ENCODE measurements around the gene RLIM. TPM values are rescaled to one million over a fixed set of nuclear protein-coding genes. Genes with fewer than 3 reads are reported as not detected.

RLIM gene
- total and polyA plus RNA-seq, 2 of the 13 experiments (the other 11 are each of a cell fraction or from before 2014, with no cell fraction given), result 7.7 to 24.5 TPM

GRCh38 chrX:74535408-74536151, 78.8 kb downstream of the RLIM start (continued):
- TF ChIP-seq CENPX (CRISPR knock-in tag; IDR thresholded peaks at IDR 0.05) (no peak), TAF15 (IDR thresholded peaks at IDR 0.05; ENCODE audit: low read depth, low read length, poor library complexity, severe bottlenecking) (no peak), MTF1 (CRISPR knock-in tag; IDR thresholded peaks at IDR 0.05) (no peak), ZNF33A (CRISPR knock-in tag; IDR thresholded peaks at IDR 0.05; ENCODE audit: borderline replicate concordance) (no peak), SATB2 (CRISPR knock-in tag; IDR thresholded peaks at IDR 0.05) (no peak), MXD4 (CRISPR knock-in tag; IDR thresholded peaks at IDR 0.05) (no peak), ZBED4 (CRISPR knock-in tag; IDR thresholded peaks at IDR 0.05; ENCODE audit: borderline replicate concordance) (peak; percentile 60; the same call in 1 of the 2 replicates), TSC22D2 (CRISPR knock-in tag; IDR thresholded peaks at IDR 0.05; ENCODE audit: borderline replicate concordance) (no peak), ZNF549 (CRISPR knock-in tag; IDR thresholded peaks at IDR 0.05) (no peak), ZNF530 (CRISPR knock-in tag; IDR thresholded peaks at IDR 0.05; ENCODE audit: low read depth) (no peak), REXO4 (CRISPR knock-in tag; IDR thresholded peaks at IDR 0.05; ENCODE audit: borderline replicate concordance) (no peak), ZNF431 (CRISPR knock-in tag; IDR thresholded peaks at IDR 0.05; ENCODE audit: borderline replicate concordance, low read depth) (no peak), ARID2 (CRISPR knock-in tag; IDR thresholded peaks at IDR 0.05; ENCODE audit: borderline replicate concordance) (no peak), ZNF207 (IDR thresholded peaks at IDR 0.05; ENCODE audit: borderline replicate concordance) (no peak), HNF1B (CRISPR knock-in tag; IDR thresholded peaks at IDR 0.05) (no peak)
- TF ChIP-seq, protein P1, sequence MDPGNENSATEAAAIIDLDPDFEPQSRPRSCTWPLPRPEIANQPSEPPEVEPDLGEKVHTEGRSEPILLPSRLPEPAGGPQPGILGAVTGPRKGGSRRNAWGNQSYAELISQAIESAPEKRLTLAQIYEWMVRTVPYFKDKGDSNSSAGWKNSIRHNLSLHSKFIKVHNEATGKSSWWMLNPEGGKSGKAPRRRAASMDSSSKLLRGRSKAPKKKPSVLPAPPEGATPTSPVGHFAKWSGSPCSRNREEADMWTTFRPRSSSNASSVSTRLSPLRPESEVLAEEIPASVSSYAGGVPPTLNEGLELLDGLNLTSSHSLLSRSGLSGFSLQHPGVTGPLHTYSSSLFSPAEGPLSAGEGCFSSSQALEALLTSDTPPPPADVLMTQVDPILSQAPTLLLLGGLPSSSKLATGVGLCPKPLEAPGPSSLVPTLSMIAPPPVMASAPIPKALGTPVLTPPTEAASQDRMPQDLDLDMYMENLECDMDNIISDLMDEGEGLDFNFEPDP (CRISPR knock-in tag; conservative IDR thresholded peaks at IDR 0.05), result no peak
- TF ChIP-seq, protein P2, sequence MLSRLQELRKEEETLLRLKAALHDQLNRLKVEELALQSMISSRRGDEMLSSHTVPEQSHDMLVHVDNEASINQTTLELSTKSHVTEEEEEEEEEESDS (CRISPR knock-in tag; IDR thresholded peaks at IDR 0.05; ENCODE audit: borderline replicate concordance), result no peak
- TF ChIP-seq, protein P3, sequence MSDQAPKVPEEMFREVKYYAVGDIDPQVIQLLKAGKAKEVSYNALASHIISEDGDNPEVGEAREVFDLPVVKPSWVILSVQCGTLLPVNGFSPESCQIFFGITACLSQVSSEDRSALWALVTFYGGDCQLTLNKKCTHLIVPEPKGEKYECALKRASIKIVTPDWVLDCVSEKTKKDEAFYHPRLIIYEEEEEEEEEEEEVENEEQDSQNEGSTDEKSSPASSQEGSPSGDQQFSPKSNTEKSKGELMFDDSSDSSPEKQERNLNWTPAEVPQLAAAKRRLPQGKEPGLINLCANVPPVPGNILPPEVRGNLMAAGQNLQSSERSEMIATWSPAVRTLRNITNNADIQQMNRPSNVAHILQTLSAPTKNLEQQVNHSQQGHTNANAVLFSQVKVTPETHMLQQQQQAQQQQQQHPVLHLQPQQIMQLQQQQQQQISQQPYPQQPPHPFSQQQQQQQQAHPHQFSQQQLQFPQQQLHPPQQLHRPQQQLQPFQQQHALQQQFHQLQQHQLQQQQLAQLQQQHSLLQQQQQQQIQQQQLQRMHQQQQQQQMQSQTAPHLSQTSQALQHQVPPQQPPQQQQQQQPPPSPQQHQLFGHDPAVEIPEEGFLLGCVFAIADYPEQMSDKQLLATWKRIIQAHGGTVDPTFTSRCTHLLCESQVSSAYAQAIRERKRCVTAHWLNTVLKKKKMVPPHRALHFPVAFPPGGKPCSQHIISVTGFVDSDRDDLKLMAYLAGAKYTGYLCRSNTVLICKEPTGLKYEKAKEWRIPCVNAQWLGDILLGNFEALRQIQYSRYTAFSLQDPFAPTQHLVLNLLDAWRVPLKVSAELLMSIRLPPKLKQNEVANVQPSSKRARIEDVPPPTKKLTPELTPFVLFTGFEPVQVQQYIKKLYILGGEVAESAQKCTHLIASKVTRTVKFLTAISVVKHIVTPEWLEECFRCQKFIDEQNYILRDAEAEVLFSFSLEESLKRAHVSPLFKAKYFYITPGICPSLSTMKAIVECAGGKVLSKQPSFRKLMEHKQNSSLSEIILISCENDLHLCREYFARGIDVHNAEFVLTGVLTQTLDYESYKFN (CRISPR knock-in tag; conservative IDR thresholded peaks at IDR 0.05), result 0 out of 2 replicates have a peak, but pooled peaks have one; percentile 18

Data from HepG2 (cell line).